Fibroblast of mammary gland (primary cell): Measurements from ENCODE around the gene PCDHA9.
"Not testable (repeated sequence)": the region's sequence is repeated elsewhere in the genome, so short reads cannot be mapped to it uniquely, and the experiment has no call there.

ENCODE experiments used
- DNase-seq: peaks from one replicate; pipeline ENCODE4 v3.0.0-alpha.2; 2010; ENCODE audit warnings: low read depth
- H3K4me3 ChIP-seq: 2 replicates; pipeline ENCODE4 v1.5.1; 2011; ENCODE audit warnings: low read depth, mild to moderate bottlenecking, low read length, moderate library complexity; ENCODE audit not compliant: control insufficient read depth
- CTCF ChIP-seq: conservative IDR thresholded peaks from 2 replicates; pipeline ENCODE4 v1.5.1; 2011; ENCODE audit warnings: low read depth, low read length, inconsistent platforms; ENCODE audit not compliant: control insufficient read depth, insufficient read depth

PCDHA9 gene

GRCh38 chr5:140848139-140849102 lies at the start of gene PCDHA9:
TSS of gene PCDHA9 (plus strand) at chr5:140848382. CDS start at chr5:140848496, 114 bp downstream.
- H3K4me3 ChIP-seq, DNase-seq: not testable (repeated sequence)

GRCh38 chr5:140800816-140801493 lies 47.2 kb upstream of the PCDHA9 start, which contains the start of gene PCDHA3:
TSS of gene PCDHA3 (plus strand) at chr5:140801057.
- H3K4me3 ChIP-seq = no peak within 1 kb of the TSS
- TF ChIP-seq CTCF = peak; percentile 28
- DNase-seq = peak; percentile 34

GRCh38 chr5:140801494-140801841 lies 46.7 kb upstream of the PCDHA9 start:
- DNase-seq = peak; percentile 4
- no peak overlapping the region for H3K4me3 ChIP-seq
- TF ChIP-seq CTCF = peak; percentile 27

GRCh38 chr5:140802381-140802780 lies 45.8 kb upstream of the PCDHA9 start:
- not testable (repeated sequence) for H3K4me3 ChIP-seq, DNase-seq

GRCh38 chr5:140802781-140803271 lies 45.4 kb upstream of the PCDHA9 start:
- TF ChIP-seq CTCF = no peak
- no peak overlapping the region for H3K4me3 ChIP-seq
- DNase-seq = no peak

- no peak within 1 kb of the TSS for H3K4me3 ChIP-seq
- TF ChIP-seq CTCF = peak; percentile 38
- DNase-seq = peak; percentile 13
Measured at GRCh38 chr5:140806834-140807775, 41.1 kb upstream of the PCDHA9 start, which contains the start of gene PCDHA4. TSS of gene PCDHA4 (plus strand) at chr5:140807068.

- not testable (repeated sequence) for DNase-seq
Measured at GRCh38 chr5:140808241-140808888, 39.8 kb upstream of the PCDHA9 start.

More at GRCh38 chr5:140808241-140808888, 39.8 kb upstream of the PCDHA9 start:
- not testable (repeated sequence) for H3K4me3 ChIP-seq
